Central memory CD8-positive, alpha-beta T cell (primary cell): ENCODE results near the gene DDX46.

ENCODE experiments used
- ATAC-seq: fragments of 150-1000 bp; cut with Tn5 transposase; replicated peaks from 2 replicates; pipeline ENCODE4 v1.10.0; 2022; ENCODE audit warnings: mild to moderate bottlenecking, moderate FRiP score, moderate number of reproducible peaks; ENCODE audit not compliant: poor library complexity, severe bottlenecking; ENCODE audit errors: extremely low read depth
- DNase-seq, 2 donors: peaks; one replicate each; pipeline ENCODE4 v3.0.0; 2021; ENCODE audit warnings: low spot score in 2 of 2
- H3K27ac Mint-ChIP-seq: one replicate; pipeline ENCODE4 v1.8.0; 2022; ENCODE audit warnings: low read depth, mild to moderate bottlenecking, moderate library complexity, mixed read lengths
- H3K27me3 Mint-ChIP-seq: one replicate; pipeline ENCODE4 v1.8.0; 2022; ENCODE audit warnings: mixed read lengths
- H3K36me3 Mint-ChIP-seq: one replicate; pipeline ENCODE4 v1.8.0; 2022; ENCODE audit warnings: mild to moderate bottlenecking, moderate library complexity, mixed read lengths; ENCODE audit not compliant: insufficient read depth
- H3K4me1 Mint-ChIP-seq: one replicate; pipeline ENCODE4 v1.8.0; 2022; ENCODE audit warnings: mixed read lengths
- H3K4me3 Mint-ChIP-seq: one replicate; pipeline ENCODE4 v1.8.0; 2022; ENCODE audit warnings: mild to moderate bottlenecking, moderate library complexity, mixed read lengths
- H3K9me3 Mint-ChIP-seq: one replicate; pipeline ENCODE4 v1.8.0; 2022; ENCODE audit warnings: mixed read lengths

DDX46 gene

DNA sequence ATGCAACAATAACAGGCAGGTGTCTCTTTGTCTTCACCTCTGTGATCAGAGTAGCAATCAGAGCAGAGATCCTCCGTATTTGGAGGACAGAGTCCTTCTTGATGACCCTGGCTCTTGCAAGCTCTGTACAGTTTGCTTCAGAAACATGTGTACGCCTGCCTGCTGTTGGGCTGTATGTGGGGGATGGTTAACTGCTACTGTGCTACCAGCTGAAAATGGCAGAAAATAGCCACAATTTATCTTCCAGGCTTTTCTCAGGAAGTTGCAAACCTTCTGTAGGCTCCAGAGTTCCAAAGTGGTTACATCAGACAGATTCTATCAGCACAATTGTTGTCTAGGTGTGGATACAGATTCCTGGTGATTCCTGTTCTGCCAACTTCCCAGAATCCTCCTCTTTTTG is 35.5 kb downstream of the DDX46 start:
- Mint-ChIP-seq H3K27me3 (no peaks in the 10 kb centered on the region), H3K27ac (no peak overlapping the region), H3K4me1 (no peaks in the 10 kb centered on the region), H3K4me3 (no peak overlapping the region), H3K36me3 (peaks cover 67% of the 10 kb centered on the region), H3K9me3 (no peaks in the 10 kb centered on the region)
- no peak for ATAC-seq
- no peak for DNase-seq

DNA sequence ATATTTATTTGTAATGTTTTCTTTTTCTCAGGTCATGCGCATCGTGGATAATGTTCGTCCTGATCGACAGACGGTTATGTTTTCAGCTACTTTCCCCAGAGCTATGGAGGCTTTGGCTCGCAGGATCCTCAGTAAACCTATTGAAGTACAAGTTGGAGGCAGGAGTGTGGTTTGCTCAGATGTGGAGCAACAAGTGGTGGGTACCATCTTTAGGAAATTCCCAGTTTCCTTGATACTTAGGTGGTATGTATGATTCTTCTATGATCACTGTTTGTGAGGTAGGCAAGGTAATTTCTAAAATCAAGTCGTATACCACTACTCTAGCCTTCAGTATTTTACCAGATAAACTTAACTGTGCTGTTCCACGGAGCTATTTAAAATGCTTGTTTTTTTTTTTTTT is 36.2 kb downstream of the DDX46 start:
- DNase-seq (no peak), ATAC-seq (no peak)
- H3K9me3 Mint-ChIP-seq, result no peaks in the 10 kb centered on the region
- no peaks in the 10 kb centered on the region for H3K27me3 Mint-ChIP-seq
- H3K27ac Mint-ChIP-seq, result no peak overlapping the region
- H3K4me3 Mint-ChIP-seq, result no peak overlapping the region
- peaks cover 66% of the 10 kb centered on the region for H3K36me3 Mint-ChIP-seq
- no peaks in the 10 kb centered on the region for H3K4me1 Mint-ChIP-seq

DNA sequence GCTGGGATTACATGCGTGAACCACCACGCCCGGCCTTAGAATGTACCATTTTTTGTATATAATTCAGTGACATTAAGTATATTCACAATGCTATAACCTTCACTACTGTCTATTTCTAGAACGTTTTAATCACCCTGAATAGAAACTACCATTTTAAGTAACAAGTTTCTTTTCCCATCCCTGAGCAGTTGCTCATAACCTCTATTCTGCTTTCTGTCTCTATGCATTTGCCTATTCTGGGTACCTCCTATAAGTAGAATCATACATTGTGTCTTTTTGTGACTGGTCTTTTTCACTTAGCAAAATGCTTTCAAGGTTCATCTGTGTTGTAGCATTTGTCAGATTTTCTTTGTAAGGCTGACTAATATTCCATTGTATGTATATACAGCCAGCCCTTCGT is 39.9 kb downstream of the DDX46 start:
- Mint-ChIP-seq H3K4me1 (no peaks in the 10 kb centered on the region), H3K9me3 (no peaks in the 10 kb centered on the region), H3K4me3 (no peak overlapping the region), H3K36me3 (peaks cover 58% of the 10 kb centered on the region), H3K27me3 (no peaks in the 10 kb centered on the region), H3K27ac (no peak overlapping the region)
- ATAC-seq, result no peak
- DNase-seq, result no peak

DNA sequence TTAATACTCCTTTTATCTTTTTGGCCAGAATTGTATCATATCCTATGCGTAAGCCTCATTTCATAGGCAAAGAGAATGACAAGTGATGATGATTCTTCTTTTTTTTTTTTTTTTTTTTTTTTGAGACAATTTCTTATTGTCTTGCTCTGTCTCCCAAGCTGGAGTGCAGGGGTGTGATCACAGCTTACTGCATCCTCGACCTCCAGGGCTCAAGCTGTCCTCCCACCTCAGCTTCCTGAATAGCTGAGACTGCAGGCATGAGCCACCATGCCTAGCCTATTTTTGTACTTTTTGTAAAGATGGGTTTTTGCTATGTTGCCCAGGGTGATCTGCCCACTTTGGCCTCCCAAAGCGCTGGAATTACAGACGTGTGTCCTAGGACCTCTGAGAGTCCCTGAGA is 45.2 kb downstream of the DDX46 start:
- H3K36me3 Mint-ChIP-seq, result peaks cover 40% of the 10 kb centered on the region
- ATAC-seq, result no peak
- no peak overlapping the region for H3K27ac Mint-ChIP-seq
- no peaks in the 10 kb centered on the region for H3K4me1 Mint-ChIP-seq
- H3K4me3 Mint-ChIP-seq, result no peak overlapping the region
- H3K9me3 Mint-ChIP-seq, result no peaks in the 10 kb centered on the region
- H3K27me3 Mint-ChIP-seq, result no peaks in the 10 kb centered on the region
- DNase-seq, result no peak

DNA sequence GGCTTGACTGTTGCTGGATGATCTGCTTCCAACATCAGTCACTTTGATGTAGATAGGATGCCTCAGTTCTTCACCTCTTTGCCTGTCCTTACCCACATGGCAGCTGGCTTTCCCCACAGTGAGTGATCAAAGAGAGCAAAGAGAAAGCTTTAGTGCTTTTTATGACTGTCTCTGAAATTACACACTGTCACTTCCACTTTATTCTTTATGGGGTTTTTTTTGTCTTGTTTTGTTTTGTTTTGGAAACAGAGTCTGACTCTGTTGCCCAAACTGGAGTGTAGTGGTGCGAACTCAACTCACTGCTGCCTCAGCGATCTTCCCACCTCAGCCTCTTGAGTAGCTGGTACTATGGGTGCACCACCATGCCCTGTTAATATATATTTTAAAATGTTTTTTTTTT is 54.8 kb downstream of the DDX46 start:
- ATAC-seq (peak; percentile 54), DNase-seq (no peak)
- Mint-ChIP-seq H3K27ac (peak overlapping the region; percentile 19), H3K4me3 (no peak overlapping the region), H3K27me3 (no peaks in the 10 kb centered on the region), H3K4me1 (no peaks in the 10 kb centered on the region), H3K9me3 (no peaks in the 10 kb centered on the region), H3K36me3 (peaks cover 43% of the 10 kb centered on the region)

DNA sequence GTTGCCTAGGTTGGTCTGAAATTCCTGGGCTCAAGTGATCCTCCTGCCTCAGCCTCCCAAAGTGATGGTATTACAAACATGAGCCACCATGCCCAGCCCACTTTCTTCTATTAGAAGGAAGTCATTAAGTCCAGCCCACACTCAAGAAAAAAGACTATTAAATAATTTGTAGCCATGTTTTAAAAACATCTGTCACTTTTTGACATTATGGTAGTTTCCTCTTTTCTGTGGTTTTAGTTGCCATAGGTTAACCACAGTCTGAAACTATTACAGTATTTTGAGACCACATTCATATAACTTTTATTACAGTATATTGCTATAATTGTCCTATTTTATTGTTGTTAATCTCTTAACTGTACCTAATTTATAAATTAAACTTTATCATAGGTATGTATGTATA is 55.2 kb downstream of the DDX46 start:
- peak overlapping the region; percentile 19 for H3K27ac Mint-ChIP-seq
- H3K4me3 Mint-ChIP-seq, result no peak overlapping the region
- H3K36me3 Mint-ChIP-seq, result peaks cover 44% of the 10 kb centered on the region
- no peaks in the 10 kb centered on the region for H3K4me1 Mint-ChIP-seq
- ATAC-seq (peak; percentile 68), DNase-seq (no peak)
- no peaks in the 10 kb centered on the region for H3K9me3 Mint-ChIP-seq
- H3K27me3 Mint-ChIP-seq, result no peaks in the 10 kb centered on the region

DNA sequence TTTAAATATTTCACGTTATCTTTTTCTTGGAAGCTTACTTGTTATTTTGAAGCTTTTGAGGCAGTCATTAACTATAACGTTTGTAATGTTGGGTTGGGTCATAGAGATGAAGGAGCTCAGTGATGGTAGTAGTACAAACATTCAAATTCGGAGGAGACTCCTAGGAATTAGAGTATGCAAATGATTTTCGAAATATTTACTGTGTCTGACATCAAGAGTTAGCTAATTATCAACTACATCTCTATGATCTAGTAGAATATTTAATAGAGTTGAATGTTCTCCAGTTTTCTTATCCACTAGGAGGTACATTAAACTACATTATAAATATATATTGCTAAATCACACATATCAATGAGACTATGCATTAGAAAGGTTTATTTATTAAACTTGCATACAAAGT is 58.4 kb downstream of the DDX46 start:
- H3K4me1 Mint-ChIP-seq, result no peaks in the 10 kb centered on the region
- no peak overlapping the region for H3K27ac Mint-ChIP-seq

DNA sequence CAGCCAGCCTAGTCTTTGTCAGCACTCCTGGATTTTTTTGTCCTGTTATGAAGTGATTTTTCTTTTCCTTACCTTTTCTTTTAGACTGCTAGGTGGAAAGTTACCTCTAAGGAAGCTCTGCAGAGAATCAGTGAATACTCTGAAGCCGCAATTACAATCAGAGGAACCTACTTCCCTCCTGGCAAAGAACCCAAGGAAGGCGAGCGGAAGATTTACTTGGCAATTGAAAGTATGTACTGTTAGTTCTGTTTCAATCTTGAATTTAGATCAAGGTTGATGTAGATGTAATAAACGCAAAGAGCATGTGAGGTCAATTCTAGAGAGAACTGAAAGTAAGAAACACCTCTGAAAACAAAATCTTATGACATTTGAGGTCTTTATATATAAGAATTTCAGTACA is 60.2 kb downstream of the DDX46 start:
- Mint-ChIP-seq H3K4me1 (no peaks in the 10 kb centered on the region), H3K4me3 (no peak overlapping the region), H3K27ac (no peak overlapping the region), H3K27me3 (no peaks in the 10 kb centered on the region), H3K9me3 (no peaks in the 10 kb centered on the region), H3K36me3 (peaks cover 60% of the 10 kb centered on the region)
- DNase-seq, result no peak
- no peak for ATAC-seq

More for the DNA sequence above, 58.4 kb downstream of the DDX46 start:
- Mint-ChIP-seq H3K36me3 (peaks cover 57% of the 10 kb centered on the region), H3K4me3 (no peak overlapping the region), H3K27me3 (no peaks in the 10 kb centered on the region), H3K9me3 (no peaks in the 10 kb centered on the region)
- DNase-seq (no peak), ATAC-seq (no peak)

DNA sequence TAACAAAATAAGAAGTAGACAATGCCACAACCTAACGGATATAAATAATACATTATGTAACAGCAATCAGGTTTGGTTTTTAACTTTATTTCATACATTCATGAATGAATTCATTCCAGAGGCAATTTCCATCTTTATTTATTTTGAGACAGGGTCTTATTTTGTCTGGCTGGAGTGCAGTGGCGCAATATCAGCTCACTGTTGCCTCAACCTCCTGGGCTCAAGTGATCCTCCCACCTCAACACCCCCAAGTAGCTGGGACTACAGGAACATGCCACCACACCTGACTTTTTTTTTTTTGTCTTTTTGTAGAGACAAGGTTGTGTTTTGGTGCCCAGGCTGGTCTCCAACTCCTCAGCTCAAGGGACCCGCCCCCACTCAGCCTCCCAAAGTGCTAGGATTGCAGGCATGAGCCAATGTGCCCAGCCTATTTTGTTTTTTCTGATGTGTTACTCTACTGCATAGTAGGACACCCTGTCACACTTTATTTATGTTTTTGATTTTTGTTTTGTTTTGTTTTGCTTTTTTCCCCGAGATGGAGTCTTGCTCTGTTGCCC is 60.9 kb downstream of the DDX46 start:
- Mint-ChIP-seq H3K27me3 (no peaks in the 10 kb centered on the region), H3K36me3 (peaks cover 60% of the 10 kb centered on the region), H3K9me3 (no peaks in the 10 kb centered on the region), H3K27ac (peak overlapping the region; percentile 44), H3K4me3 (no peak overlapping the region), H3K4me1 (no peaks in the 10 kb centered on the region)
- ATAC-seq (no peak), DNase-seq (no peak)

DNA sequence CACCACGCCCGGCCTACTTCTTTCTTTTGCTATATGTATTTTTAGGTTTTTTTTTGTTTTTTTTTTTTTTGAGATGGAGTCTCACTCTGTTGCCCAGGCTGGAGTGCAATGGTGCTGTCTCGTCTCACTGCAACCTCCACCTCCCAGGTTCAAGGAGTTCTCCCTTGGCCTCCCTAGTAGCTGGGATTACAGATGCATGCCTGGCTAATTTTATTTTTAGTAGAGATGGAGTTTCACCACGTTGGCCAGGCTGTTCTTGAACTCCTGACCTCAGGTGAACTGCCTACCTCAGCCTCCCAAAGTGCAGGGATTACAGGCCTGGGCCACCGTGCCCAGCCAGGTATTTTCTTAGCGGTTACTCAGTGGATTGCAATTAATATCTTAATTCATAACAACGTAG is 63.3 kb downstream of the DDX46 start:
- Mint-ChIP-seq H3K4me1 (no peaks in the 10 kb centered on the region), H3K27ac (no peak overlapping the region), H3K36me3 (peaks cover 68% of the 10 kb centered on the region), H3K4me3 (no peak overlapping the region), H3K9me3 (no peaks in the 10 kb centered on the region), H3K27me3 (no peaks in the 10 kb centered on the region)
- no peak for ATAC-seq
- DNase-seq, result no peak

DNA sequence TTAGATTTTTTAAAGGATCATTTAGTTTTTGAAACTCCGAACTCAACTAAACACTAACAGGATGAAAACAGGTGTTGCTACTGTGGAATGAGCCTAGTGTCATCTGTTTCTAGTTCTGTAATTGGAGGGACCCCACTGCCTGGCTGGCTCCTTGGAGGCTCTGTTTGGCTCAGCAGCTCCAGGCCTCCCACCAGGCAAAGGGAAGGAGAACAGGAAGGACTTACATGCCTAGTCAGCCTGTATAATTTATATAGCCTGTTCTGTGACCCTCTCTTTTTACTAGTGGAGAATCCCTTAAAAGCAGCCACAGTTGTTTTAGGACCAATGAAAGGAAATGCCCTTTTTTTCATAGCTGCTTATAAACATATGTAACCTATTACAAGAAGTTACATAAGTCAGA is 66.1 kb downstream of the DDX46 start:
- peaks cover 57% of the 10 kb centered on the region for H3K36me3 Mint-ChIP-seq
- no peaks in the 10 kb centered on the region for H3K27me3 Mint-ChIP-seq
- ATAC-seq (no peak), DNase-seq (no peak)
- H3K4me1 Mint-ChIP-seq, result no peaks in the 10 kb centered on the region
- H3K27ac Mint-ChIP-seq, result peak overlapping the region; percentile 59
- no peaks in the 10 kb centered on the region for H3K9me3 Mint-ChIP-seq
- H3K4me3 Mint-ChIP-seq, result no peak overlapping the region

DNA sequence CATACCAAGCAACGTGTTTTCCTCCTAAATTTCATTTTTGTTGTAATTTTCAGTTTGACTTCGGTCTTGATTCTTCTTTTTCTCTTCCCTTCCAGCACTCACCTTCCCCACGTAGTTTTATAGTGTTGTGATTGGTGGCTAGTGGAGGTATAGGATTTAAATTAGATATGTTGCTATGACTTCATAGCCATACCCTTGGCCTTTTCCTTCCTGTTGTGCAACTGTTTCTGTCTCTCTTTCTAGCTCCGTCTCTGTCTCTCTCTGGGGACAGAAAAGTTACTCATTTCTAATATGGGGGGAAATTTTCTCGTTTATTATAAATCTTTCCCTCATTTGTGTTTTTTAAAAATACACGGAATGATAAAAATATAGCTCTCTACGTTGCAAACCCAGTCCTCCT is 66.6 kb downstream of the DDX46 start:
- H3K27ac Mint-ChIP-seq, result peak overlapping the region; percentile 1
- H3K4me1 Mint-ChIP-seq, result no peaks in the 10 kb centered on the region
- no peak overlapping the region for H3K4me3 Mint-ChIP-seq
- H3K9me3 Mint-ChIP-seq, result no peaks in the 10 kb centered on the region
- no peaks in the 10 kb centered on the region for H3K27me3 Mint-ChIP-seq
- no peak for ATAC-seq
- no peak for DNase-seq
- peaks cover 53% of the 10 kb centered on the region for H3K36me3 Mint-ChIP-seq

DNA sequence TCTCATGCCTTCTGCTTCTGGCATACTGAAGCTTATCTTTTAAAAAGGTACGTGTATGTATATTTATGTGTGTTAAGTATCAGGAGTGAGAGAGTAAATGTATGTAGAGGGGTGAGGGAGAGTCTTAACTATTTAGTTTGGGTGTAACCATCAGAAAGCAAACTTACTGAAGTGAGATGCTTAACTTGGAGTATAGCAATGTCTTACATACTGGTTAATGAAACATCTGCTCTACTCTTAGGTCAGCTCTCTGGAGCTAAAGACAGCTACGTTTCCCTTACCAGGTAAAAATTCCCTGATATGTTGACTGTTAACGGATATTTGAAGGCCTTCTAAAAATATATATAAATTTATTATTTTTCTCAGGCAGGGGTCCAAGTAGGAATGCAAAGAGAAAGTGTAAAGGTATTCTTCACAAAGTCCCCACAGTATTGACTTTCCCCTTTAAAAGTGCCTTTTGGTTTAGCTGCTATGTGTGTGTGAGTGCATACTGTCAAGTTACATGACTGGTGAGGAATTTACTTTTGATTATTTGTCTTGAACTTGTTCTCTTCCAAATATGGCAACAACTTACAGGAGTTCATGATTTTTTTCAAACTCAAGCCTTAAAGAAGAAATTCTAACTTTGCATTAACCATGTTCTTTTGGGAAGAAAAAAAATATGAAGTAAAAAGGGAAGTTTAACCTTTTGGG is 74.9 kb downstream of the DDX46 start:
- no peaks in the 10 kb centered on the region for H3K4me1 Mint-ChIP-seq
- no peak overlapping the region for H3K4me3 Mint-ChIP-seq
- H3K27ac Mint-ChIP-seq, result no peak overlapping the region
- H3K27me3 Mint-ChIP-seq, result no peaks in the 10 kb centered on the region
- DNase-seq (no peak), ATAC-seq (no peak)
- no peaks in the 10 kb centered on the region for H3K9me3 Mint-ChIP-seq
- peaks cover 25% of the 10 kb centered on the region for H3K36me3 Mint-ChIP-seq
